HCT116 (cell line): ENCODE data around the gene SAMD10. TPM values are rescaled to one million over a fixed set of nuclear protein-coding genes. Genes with fewer than 3 reads are reported as not detected.
A peak's percentile ranks its signal among the peaks of the same experiment; 100 is the strongest.

Experiments used
- ATAC-seq: fragments of 200-7000 bp; cut with Tn5 transposase; 2 replicates; pipeline ENCODE4 v1.9.1; 2020; ENCODE audit warnings: mild to moderate bottlenecking, moderate library complexity
- BruUV-seq: library from RNA; stranded (reverse); fragments of 400-500 nt; replicated peaks from 2 replicates; lab custom pipeline; 2021; lab: Mats Ljungman, UMichigan
- CTCF ChIA-PET: fragments of 300-600 bp; sonication (Branson Sonifier 250); formaldehyde crosslinking; loops from one replicate; lab custom pipeline; 2021; ENCODE audit warnings: antibody characterized with exemption; lab: Charles Lee
- POLR2A ChIA-PET: fragments of 300-600, 350-600 bp; sonication (Branson Sonifier 250); formaldehyde crosslinking; loops from one replicate; lab custom pipeline; 2021; ENCODE audit warnings: antibody characterized with exemption; lab: Charles Lee
- RAD21 ChIA-PET, 2 experiments: fragments of 300-600 bp; sonication (Branson Sonifier 250); formaldehyde crosslinking; loops; one replicate each; lab custom pipeline; 2023; ENCODE audit warnings: low total read pairs in 2 of 2; ENCODE audit not compliant: uncharacterized antibody in 2 of 2, unreplicated experiment in 2 of 2, low non-redundant PET in 1 of 2; lab: Charles Lee
- DNase-seq: peaks from one replicate; pipeline ENCODE4 v3.0.0-alpha.2; 2010; ENCODE audit warnings: low read depth, low spot score
- H2AFZ ChIP-seq: fragments of 200-600 bp; shearing (Covaris generic), sonication (generic); 2 replicates; pipeline ENCODE4 v1.6.1; 2017; ENCODE audit warnings: low read depth, mixed run types, mixed read lengths, antibody characterized with exemption, low read length; ENCODE audit not compliant: poor library complexity, severe bottlenecking
- H3K27ac ChIP-seq: 2 replicates; pipeline ENCODE4 v1.5.1; 2012; ENCODE audit warnings: low read depth, low read length
- H3K27me3 ChIP-seq: fragments of 200-600 bp; sonication (generic); 2 replicates; pipeline ENCODE4 v1.6.1; 2016; ENCODE audit warnings: mixed run types, low read length, mixed read lengths; ENCODE audit not compliant: insufficient read depth
- H3K36me3 ChIP-seq, 2 experiments: fragments of 200-500 bp in 1 of 2; fragments of 200-600 bp in 1 of 2; sonication (Bioruptor generic) in 1 of 2; sonication (generic) in 1 of 2; 2 replicates each; pipeline versions ENCODE4 v1.5.1 to v1.6.1; 2014 to 2016; ENCODE audit warnings: low read length in 2 of 2, inconsistent platforms in 1 of 2, mixed read lengths in 1 of 2, mixed run types in 1 of 2; ENCODE audit not compliant: insufficient read depth in 2 of 2, control insufficient read depth in 1 of 2
- H3K4me1 ChIP-seq, 2 experiments: fragments of 200-600 bp in 1 of 2; sonication (generic) in 1 of 2; 2 replicates each; pipeline versions ENCODE4 v1.5.1 to v1.6.1; 2012 to 2017; ENCODE audit warnings: low read length in 2 of 2, inconsistent platforms in 1 of 2, mild to moderate bottlenecking in 1 of 2, mixed read lengths in 1 of 2, mixed run types in 1 of 2, moderate library complexity in 1 of 2; ENCODE audit not compliant: insufficient read depth in 2 of 2, control insufficient read depth in 1 of 2
- H3K4me2 ChIP-seq: fragments of 200-600 bp; sonication (generic); 2 replicates; pipeline ENCODE4 v1.6.1; 2017; ENCODE audit warnings: mixed run types, low read length, mixed read lengths
- H3K4me3 ChIP-seq, 2 experiments: fragments of 200-600 bp in 1 of 2; sonication (generic) in 1 of 2; replicated peaks in 1 of 2; 2 replicates each; pipeline ENCODE4 v1.5.1; 2011 to 2016; ENCODE audit warnings: low read length in 2 of 2, control low read depth in 1 of 2, low read depth in 1 of 2, mild to moderate bottlenecking in 1 of 2, mixed read lengths in 1 of 2, mixed run types in 1 of 2
- H3K79me2 ChIP-seq: fragments of 200-600 bp; sonication (generic); 2 replicates; pipeline ENCODE4 v1.6.1; 2017; ENCODE audit warnings: mild to moderate bottlenecking, mixed run types, low read length, moderate library complexity, mixed read lengths; ENCODE audit not compliant: insufficient read depth
- H3K9ac ChIP-seq: fragments of 200-600 bp; sonication (generic); 2 replicates; pipeline ENCODE4 v1.6.1; 2016; ENCODE audit warnings: low read length, mixed read lengths
- H3K9me2 ChIP-seq: fragments of 200-600 bp; sonication (generic), shearing (Covaris generic); 2 replicates; pipeline ENCODE4 v1.6.1; 2017; ENCODE audit warnings: mixed run types, mild to moderate bottlenecking, moderate library complexity; ENCODE audit not compliant: insufficient read depth
- H3K9me3 ChIP-seq, 2 experiments: fragments of 200-500 bp in 1 of 2; fragments of 200-600 bp in 1 of 2; sonication (Bioruptor generic) in 1 of 2; sonication (generic) in 1 of 2; 2 replicates each; pipeline ENCODE4 v1.6.1; 2014 to 2017; ENCODE audit warnings: low read length in 2 of 2, mixed read lengths in 2 of 2, inconsistent platforms in 1 of 2, low read depth in 1 of 2, mild to moderate bottlenecking in 1 of 2, mixed run types in 1 of 2, moderate library complexity in 1 of 2; ENCODE audit not compliant: control insufficient read depth in 1 of 2, insufficient read depth in 1 of 2
- H4K20me1 ChIP-seq: fragments of 200-600 bp; sonication (generic), shearing (Covaris generic); 2 replicates; pipeline ENCODE4 v1.6.1; 2017; ENCODE audit warnings: mixed run types, mild to moderate bottlenecking, moderate library complexity; ENCODE audit not compliant: insufficient read depth
- CBX3 ChIP-seq: IDR thresholded peaks from 2 replicates; pipeline ENCODE4 v1.6.1; 2012; ENCODE audit warnings: low read depth
- EGR1 ChIP-seq: IDR thresholded peaks from 2 replicates; pipeline ENCODE4 v1.6.1; 2012; ENCODE audit warnings: low read depth
- EZH2 ChIP-seq: fragments of 200-600 bp; sonication (generic); IDR thresholded peaks from 2 replicates; pipeline ENCODE4 v1.6.1; 2017; ENCODE audit warnings: antibody characterized with exemption, mixed run types
- EZH2phosphoT487 ChIP-seq: fragments of 200-600 bp; IDR thresholded peaks from 2 replicates; pipeline ENCODE4 v1.6.1; 2018; ENCODE audit warnings: antibody characterized with exemption, borderline replicate concordance
- FOSL1 ChIP-seq: IDR thresholded peaks from 2 replicates; pipeline ENCODE4 v1.6.1; 2012; ENCODE audit warnings: low read depth
- JUND ChIP-seq: IDR thresholded peaks from 2 replicates; pipeline ENCODE4 v1.6.1; 2012
- POLR2A ChIP-seq: IDR thresholded peaks from 2 replicates; pipeline ENCODE4 v1.7.0; 2011; ENCODE audit warnings: borderline replicate concordance; ENCODE audit not compliant: insufficient read depth, insufficient read length; ENCODE audit errors: extremely low read depth
- POLR2AphosphoS5 ChIP-seq: IDR thresholded peaks from 2 replicates; pipeline ENCODE4 v1.6.1; 2011; ENCODE audit warnings: mild to moderate bottlenecking, low read depth, low read length, moderate library complexity
- SP1 ChIP-seq: IDR thresholded peaks from 2 replicates; pipeline ENCODE4 v1.6.1; 2012; ENCODE audit warnings: low read depth
- SRF ChIP-seq: IDR thresholded peaks from 2 replicates; pipeline ENCODE4 v1.6.1; 2012; ENCODE audit warnings: low read depth
- TCF7L2 ChIP-seq: IDR thresholded peaks from 2 replicates; pipeline ENCODE4 v1.7.0; 2011; ENCODE audit warnings: borderline replicate concordance, inconsistent platforms; ENCODE audit not compliant: insufficient read depth, insufficient read length; ENCODE audit errors: extremely low read depth
- YY1 ChIP-seq: IDR thresholded peaks from 2 replicates; pipeline ENCODE4 v1.6.1; 2011; ENCODE audit warnings: low read length, low read depth, moderate library complexity, mild to moderate bottlenecking; ENCODE audit not compliant: insufficient replicate concordance; ENCODE audit errors: extremely low read depth
- ZFX ChIP-seq: fragments of 450-650 bp; IDR thresholded peaks from 2 replicates; pipeline ENCODE4 v1.6.1; 2017
- ZNF274 ChIP-seq: fragments of 200-500 bp; sonication (Bioruptor generic); IDR thresholded peaks from 2 replicates; pipeline ENCODE4 v1.6.1; 2014; ENCODE audit warnings: mild to moderate bottlenecking, low read depth, low read length, inconsistent platforms
- intact Hi-C: fragments of 100-400 bp; cut with micrococcal nuclease; formaldehyde crosslinking; loops from 2 replicates; pipeline ENCODE4 v1.10.0; 2022
- total RNA-seq: library from RNA; stranded (reverse); gene quantifications from one replicate; pipeline ENCODE4 v1.2.1, GENCODE V29; 2021; ENCODE audit not compliant: unreplicated experiment
- TF ChIP-seq, protein P1 (sequence below): IDR thresholded peaks from 2 replicates; pipeline ENCODE4 v1.6.1; 2012
- TF ChIP-seq, protein P2 (sequence below): IDR thresholded peaks from 2 replicates; pipeline ENCODE4 v1.6.1; 2011; ENCODE audit warnings: mild to moderate bottlenecking, low read length, moderate library complexity; ENCODE audit not compliant: insufficient replicate concordance; ENCODE audit errors: extremely low read depth
- TF ChIP-seq, protein P3 (sequence below): IDR thresholded peaks from 2 replicates; pipeline ENCODE4 v1.6.1; 2012

Gene SAMD10
- total RNA-seq, 1 experiment from 2014 or later, result 4.2 TPM

DNA sequence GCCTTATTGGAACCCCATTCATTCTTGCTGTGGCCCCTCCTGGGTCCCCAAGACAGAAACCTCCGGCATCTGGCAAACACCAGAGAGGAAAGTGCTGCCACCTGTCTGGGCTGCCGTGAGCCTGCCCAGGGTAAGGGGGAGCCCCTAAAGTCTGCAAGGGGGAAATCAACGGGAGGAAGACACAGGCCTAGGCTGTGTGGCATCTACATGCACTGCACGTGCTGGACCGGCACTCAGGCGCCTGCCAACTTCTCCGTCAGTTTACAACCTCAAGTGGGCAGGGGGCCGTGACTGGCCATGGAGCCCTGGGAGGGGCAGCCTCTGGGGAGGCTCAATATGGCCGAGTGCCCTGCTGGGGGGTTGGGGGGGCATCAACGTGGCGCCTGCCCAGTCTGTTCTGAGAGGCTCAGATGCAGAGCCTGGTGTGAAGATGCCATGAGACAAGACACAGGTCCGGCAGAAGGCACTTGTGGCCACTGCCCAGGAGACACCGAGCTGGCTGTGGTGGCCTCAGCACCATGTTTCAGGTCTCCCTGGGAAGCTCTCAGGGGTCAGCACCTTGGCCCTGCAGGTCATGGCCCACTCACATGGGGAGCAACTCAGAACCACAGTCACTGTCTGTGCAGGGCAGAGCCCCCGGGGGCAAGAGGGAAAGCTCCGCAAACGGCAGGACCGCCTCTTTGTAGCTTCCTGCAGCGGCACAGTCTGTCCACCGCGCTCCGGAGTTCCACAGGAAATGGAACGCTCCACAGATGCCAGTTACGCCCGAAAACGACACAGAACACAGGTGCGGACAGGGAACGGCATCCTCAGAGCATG lies 31.6 kb downstream of the SAMD10 start:
- TF ChIP-seq EGR1 (no peak), SP1 (no peak), EZH2phosphoT487 (no peak), EZH2 (no peak)
- TF ChIP-seq, all 23 proteins: peak for 0
- peaks cover 77% of the 10 kb centered on the region for H3K79me2 ChIP-seq
- BruUV-seq, result no TSS peak
- H3K9me3 ChIP-seq, result no peaks in the 10 kb centered on the region
- H2AFZ ChIP-seq, result no peak overlapping the region
- no peaks in the 10 kb centered on the region for H3K27me3 ChIP-seq
- CTCF ChIA-PET, result no interaction called here
- no peak overlapping the region for H3K4me2 ChIP-seq
- H4K20me1 ChIP-seq, result no peaks in the 10 kb centered on the region; the same call in 1 of the 2 replicates
- no peak overlapping the region for H3K4me3 ChIP-seq
- POLR2A ChIA-PET, result no interaction called here
- H3K4me1 ChIP-seq, result peaks cover 8 to 33% of the 10 kb centered on the region in 2 experiments; a peak in 3 of 4 replicates
- peak overlapping the region; percentile 17; the same call in 1 of the 2 replicates for H3K27ac ChIP-seq
- no peak for DNase-seq
- RAD21 ChIA-PET, result no interaction called here
- peaks cover 16 to 22% of the 10 kb centered on the region in 2 experiments; a peak in 2 of 4 replicates for H3K36me3 ChIP-seq
- H3K9me2 ChIP-seq, result no peaks in the 10 kb centered on the region
- ATAC-seq, result no peak
- H3K9ac ChIP-seq, result no peak overlapping the region
- intact Hi-C loops, result no loop called here

DNA sequence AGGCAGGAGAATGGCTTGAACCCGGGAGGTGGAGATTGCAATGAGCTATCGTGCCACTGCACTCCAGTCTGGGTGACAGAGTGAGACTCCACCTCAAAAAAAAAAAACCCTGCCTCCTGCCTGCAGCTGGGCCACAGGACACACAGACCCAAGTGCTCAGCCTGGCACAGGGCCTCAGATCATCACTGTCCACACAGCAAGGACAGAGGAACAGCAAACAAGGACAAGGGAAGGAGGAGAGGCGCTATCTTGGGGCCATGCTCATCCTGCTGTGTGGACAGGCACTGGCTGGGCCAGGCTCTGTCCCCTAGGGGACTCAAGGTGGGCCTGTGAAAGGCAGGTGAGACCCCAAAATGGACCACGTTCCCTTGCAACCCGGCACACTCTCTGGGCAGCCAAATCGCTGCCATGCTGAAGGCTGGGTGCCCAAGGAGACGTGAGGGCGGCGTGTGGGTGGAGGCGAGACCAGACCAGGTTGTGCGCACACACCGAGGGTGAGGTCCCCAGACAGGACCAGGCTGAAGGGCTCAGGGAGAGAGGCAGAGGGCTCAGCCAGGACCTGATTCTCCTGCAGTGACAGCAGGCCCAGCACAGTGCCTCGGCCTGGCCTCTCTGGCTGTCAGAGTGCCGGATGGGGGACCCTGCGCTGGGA lies 32.3 kb downstream of the SAMD10 start:
- Histone ChIP-seq H2AFZ (no peak overlapping the region), H3K4me3 (no peak overlapping the region), H4K20me1 (no peaks in the 10 kb centered on the region; the same call in 1 of the 2 replicates), H3K9ac (no peak overlapping the region), H3K9me2 (no peaks in the 10 kb centered on the region), H3K36me3 (peaks cover 16 to 27% of the 10 kb centered on the region in 2 experiments; a peak in 2 of 4 replicates), H3K79me2 (peaks cover 70% of the 10 kb centered on the region), H3K9me3 (no peaks in the 10 kb centered on the region), H3K27me3 (no peaks in the 10 kb centered on the region), H3K27ac (peak overlapping the region; percentile 17; the same call in 1 of the 2 replicates), H3K4me1 (peaks cover 8 to 30% of the 10 kb centered on the region in 2 experiments; a peak in 3 of 4 replicates), H3K4me2 (no peak overlapping the region)
- no TSS peak for BruUV-seq
- no peak for ATAC-seq
- no peak for DNase-seq
- POLR2A ChIA-PET, result no interaction called here
- CTCF ChIA-PET, result no interaction called here
- RAD21 ChIA-PET, result no interaction called here
- intact Hi-C loops, result no loop called here
- TF ChIP-seq SP1 (no peak), ZNF274 (no peak), FOSL1 (no peak), POLR2AphosphoS5 (no peak), SRF (no peak), ZFX (no peak), JUND (no peak), YY1 (no peak), EZH2phosphoT487 (no peak), EGR1 (no peak), POLR2A (no peak), CBX3 (no peak), TCF7L2 (no peak)
- TF ChIP-seq, protein P1, sequence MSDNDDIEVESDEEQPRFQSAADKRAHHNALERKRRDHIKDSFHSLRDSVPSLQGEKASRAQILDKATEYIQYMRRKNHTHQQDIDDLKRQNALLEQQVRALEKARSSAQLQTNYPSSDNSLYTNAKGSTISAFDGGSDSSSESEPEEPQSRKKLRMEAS, result no peak
- TF ChIP-seq, protein P2, sequence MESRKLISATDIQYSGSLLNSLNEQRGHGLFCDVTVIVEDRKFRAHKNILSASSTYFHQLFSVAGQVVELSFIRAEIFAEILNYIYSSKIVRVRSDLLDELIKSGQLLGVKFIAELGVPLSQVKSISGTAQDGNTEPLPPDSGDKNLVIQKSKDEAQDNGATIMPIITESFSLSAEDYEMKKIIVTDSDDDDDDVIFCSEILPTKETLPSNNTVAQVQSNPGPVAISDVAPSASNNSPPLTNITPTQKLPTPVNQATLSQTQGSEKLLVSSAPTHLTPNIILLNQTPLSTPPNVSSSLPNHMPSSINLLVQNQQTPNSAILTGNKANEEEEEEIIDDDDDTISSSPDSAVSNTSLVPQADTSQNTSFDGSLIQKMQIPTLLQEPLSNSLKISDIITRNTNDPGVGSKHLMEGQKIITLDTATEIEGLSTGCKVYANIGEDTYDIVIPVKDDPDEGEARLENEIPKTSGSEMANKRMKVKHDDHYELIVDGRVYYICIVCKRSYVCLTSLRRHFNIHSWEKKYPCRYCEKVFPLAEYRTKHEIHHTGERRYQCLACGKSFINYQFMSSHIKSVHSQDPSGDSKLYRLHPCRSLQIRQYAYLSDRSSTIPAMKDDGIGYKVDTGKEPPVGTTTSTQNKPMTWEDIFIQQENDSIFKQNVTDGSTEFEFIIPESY, result no peak
- TF ChIP-seq, protein P3, sequence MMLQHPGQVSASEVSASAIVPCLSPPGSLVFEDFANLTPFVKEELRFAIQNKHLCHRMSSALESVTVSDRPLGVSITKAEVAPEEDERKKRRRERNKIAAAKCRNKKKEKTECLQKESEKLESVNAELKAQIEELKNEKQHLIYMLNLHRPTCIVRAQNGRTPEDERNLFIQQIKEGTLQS, result no peak
